NCI-H2196 treated with DMSO at 0.1 percent for 48 hours (cell line): ENCODE measurements around the gene PCDHA7.
A peak's percentile ranks its signal among the peaks of the same experiment; 100 is the strongest.
"Not testable (repeated sequence)": the region's sequence is repeated elsewhere in the genome, so short reads cannot be mapped to it uniquely, and the experiment has no call there.

Source experiments
- DNase-seq: peaks from one replicate; lab custom pipeline; 2025; ENCODE audit not compliant: unreplicated experiment; lab: John Stamatoyannopoulos, UW

PCDHA7 gene

DNA sequence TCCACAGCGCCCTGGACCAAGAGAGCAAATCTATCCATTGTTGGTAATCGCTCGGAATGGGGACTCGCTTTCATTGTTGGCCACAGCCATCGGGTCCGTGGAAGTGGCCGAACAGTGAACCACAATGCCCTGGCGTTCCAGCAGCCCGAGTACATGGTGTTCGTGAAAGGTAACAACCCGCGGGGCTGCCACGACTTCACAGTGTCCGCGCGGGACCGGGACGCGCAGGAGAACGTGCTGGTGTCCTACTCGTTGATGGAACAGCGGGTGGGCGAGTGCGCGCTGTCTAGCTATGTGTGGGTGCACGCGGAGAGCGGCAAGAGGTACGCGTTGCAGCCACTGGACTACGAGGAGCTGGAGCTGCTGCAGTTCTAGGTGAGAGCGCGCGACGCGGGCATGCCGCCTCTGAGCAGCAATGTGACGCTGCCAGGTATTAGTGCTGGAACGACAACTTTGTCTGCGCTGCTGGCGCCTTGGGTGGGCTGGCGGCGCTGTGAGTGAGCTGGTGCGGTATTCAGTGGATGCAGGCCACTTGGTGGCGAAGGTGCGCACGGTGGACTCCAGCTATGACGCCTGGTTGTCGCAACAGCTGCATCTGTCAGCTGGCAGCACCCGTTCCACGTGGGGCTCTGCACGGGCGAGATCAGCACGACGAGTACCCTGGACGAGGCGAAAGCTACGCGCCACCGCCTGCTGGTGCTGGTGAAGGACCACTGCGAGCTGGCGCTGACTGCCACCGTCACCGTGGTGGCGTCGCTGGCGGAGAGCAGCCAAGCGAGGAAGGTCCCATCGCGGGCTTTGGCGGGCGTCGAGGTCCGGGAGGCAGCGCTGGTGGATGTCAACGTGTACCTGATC, 28.6 kb downstream of the PCDHA7 start:
- no peak for DNase-seq

GRCh38 chr5:140868721-140869554, 34.9 kb downstream of the PCDHA7 start, which contains the start of gene PCDHA11:
Gene PCDHA11 (plus strand): TSS chr5:140868957. CDS start chr5:140869104, 147 bp downstream.
- DNase-seq, result no peak

- DNase-seq, result no peak
Measured at GRCh38 chr5:140869555-140869886, 35.5 kb downstream of the PCDHA7 start.

GRCh38 chr5:140870221-140871201, 36.4 kb downstream of the PCDHA7 start:
- DNase-seq, result no peak

DNA sequence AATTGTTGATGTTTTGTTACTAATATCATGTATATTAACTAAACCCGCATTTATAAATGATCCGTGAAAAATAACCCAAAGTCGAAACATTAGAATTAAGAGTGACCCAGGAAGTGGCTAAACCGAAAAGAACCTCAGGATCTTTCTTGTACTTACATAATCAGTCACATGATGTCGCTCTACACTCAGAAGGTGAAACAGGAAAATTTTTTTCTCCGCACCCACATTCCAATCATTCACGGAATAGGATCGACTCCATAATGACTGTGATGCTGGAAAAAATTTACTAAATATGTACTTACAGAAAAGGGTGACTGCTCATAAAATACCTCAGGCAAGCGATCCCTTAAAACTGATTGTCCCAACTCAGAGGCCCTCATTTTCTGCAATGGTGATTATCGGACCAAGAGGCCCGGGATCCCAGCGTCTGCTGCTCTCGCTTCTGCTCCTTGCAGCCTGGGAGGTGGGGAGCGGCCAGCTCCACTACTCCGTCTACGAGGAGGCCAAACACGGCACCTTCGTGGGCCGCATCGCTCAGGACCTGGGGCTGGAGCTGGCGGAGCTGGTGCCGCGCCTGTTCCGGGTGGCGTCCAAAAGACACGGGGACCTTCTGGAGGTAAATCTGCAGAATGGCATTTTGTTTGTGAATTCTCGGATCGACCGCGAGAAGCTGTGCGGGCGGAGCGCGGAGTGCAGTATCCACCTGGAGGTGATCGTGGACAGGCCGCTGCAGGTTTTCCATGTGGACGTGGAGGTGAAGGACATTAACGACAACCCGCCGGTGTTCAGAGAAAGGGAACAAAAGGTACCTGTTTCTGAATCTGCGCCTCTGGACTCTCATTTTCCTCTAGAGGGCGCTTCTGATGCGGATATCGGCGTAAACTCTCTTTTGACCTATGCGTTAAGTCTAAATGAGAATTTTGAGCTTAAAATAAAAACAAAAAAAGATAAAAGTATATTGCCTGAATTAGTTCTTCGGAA, 41.3 kb downstream of the PCDHA7 start, which contains the start of gene PCDHA12:
PCDHA12 (plus strand) TSS at position 224 of the 981 bp plus-strand sequence; CDS start at position 389, 165 bp downstream.
- DNase-seq, result peak; percentile 72

GRCh38 chr5:140876541-140877261, 42.6 kb downstream of the PCDHA7 start:
- not testable (repeated sequence) for DNase-seq

DNA sequence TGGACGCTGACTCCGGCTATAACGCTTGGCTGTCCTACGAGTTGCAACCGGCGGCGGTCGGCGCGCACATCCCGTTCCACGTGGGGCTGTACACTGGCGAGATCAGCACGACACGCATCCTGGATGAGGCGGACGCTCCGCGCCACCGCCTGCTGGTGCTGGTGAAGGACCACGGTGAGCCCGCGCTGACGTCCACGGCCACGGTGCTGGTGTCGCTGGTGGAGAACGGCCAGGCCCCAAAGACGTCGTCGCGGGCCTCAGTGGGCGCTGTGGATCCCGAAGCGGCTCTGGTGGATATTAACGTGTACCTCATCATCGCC, 43.2 kb downstream of the PCDHA7 start:
- no peak for DNase-seq

DNA sequence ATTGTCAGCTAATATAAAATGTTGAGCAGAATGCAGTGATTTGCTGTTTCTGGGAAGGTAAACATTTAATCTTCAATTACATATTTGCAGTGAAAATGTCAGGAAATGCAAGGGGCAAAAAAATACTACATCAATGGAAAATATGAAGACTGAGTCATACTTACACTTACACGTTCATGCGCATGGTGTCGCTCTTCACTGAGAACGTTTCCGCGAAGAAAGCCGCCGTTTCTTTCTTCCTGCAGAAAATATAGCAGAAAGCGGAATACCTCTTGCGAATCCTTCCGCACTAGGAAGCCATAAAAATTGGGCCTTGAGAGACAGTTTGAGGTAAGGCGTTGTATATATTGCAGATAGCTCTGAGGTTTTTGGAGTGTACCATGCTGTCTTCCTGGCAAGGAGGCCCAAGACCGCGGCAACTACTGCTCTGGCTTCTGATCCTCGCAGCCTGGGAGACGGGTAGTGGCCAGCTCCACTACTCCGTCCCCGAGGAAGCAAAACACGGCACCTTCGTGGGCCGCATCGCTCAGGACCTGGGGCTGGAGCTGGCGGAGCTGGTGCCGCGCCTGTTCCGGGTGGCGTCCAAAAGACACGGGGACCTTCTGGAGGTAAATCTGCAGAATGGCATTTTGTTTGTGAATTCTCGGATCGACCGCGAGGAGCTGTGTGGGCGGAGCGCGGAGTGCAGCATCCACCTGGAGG, 48.0 kb downstream of the PCDHA7 start, which contains the start of gene PCDHA13:
PCDHA13 (plus strand) TSS at position 236 of the 702 bp plus-strand sequence; CDS start at position 381, 145 bp downstream.
- DNase-seq, result no peak

GRCh38 chr5:140882591-140882899, 48.5 kb downstream of the PCDHA7 start:
- DNase-seq, result no peak

- DNase-seq, result no peak
Measured at GRCh38 chr5:140883373-140883772, 49.3 kb downstream of the PCDHA7 start.

GRCh38 chr5:140883927-140884697, 50.0 kb downstream of the PCDHA7 start:
- no peak for DNase-seq
